ENCODE data around the gene TTI1. TPM values are rescaled to one million over a fixed set of nuclear protein-coding genes. Genes with fewer than 3 reads are reported as not detected.

TTI1 gene
- total RNA-seq, 1 experiment from 2014 or later: 38.3 TPM

DNA sequence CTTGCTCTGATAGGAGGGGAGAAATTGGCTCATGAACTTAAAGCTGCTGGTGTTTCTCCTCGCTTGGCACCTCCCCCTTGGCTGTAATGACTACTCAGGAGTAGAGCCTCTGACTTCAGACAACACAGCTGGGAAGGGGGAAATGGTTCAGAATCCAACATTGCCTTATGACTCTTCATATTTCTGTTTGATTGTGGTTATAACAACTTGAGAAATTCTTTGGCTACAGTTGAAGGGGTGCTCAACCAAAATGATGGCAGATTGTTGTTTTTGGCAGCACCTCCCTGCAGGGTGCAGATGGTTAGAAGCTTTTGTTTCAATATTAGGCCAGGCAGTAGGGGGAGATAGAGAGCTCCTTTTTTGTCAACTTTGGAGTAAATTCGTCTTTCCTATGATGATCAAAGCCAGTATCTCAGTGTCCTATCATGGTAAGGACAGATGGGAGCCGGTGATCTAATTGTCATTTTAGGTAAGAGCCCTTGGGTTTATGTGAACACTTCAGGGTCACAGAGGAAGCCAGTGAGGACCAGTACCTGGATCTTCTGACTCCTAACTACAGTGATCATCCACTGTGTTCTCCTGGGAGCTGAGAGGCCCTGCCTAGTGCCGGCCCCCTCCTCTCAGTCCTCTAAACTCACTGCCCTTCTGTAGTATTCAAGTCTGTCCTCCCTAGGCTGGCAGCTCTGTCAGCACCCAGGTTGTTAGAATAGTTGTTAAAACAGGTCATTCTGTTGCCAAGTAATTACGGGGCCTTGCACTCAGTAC is 40.2 kb upstream of the TTI1 start:
- no peak overlapping the region for H3K4me2 ChIP-seq (ENCODE audit: low read depth, low read length, poor library complexity, severe bottlenecking)
- no peak overlapping the region for H3K4me3 ChIP-seq (ENCODE audit: low read length)
- no peaks in the 10 kb centered on the region for H3K27me3 ChIP-seq (ENCODE audit: low read length)
- peaks cover 30% of the 10 kb centered on the region for H3K4me1 ChIP-seq (ENCODE audit: low read length)
- H2AFZ ChIP-seq (ENCODE audit: low read length): no peak overlapping the region
- peak overlapping the region; percentile 76; the same call in 1 of the 2 replicates for H3K27ac ChIP-seq (ENCODE audit: low read length)
- DNase-seq: peak; percentile 81
- H4K20me1 ChIP-seq (ENCODE audit: insufficient read depth, low read depth, low read length): no peaks in the 10 kb centered on the region
- H3K9ac ChIP-seq (ENCODE audit: low read length): no peak overlapping the region
- H3K9me2 ChIP-seq (replicated peaks; ENCODE audit: insufficient read depth, low read length): no peaks in the 10 kb centered on the region
- peaks cover 84% of the 10 kb centered on the region for H3K36me3 ChIP-seq (ENCODE audit: insufficient read depth, low read length)
- H3K9me3 ChIP-seq (ENCODE audit: low read length): peaks cover 8% of the 10 kb centered on the region
- H3K79me2 ChIP-seq (ENCODE audit: low read length): peaks cover 57% of the 10 kb centered on the region

DNA sequence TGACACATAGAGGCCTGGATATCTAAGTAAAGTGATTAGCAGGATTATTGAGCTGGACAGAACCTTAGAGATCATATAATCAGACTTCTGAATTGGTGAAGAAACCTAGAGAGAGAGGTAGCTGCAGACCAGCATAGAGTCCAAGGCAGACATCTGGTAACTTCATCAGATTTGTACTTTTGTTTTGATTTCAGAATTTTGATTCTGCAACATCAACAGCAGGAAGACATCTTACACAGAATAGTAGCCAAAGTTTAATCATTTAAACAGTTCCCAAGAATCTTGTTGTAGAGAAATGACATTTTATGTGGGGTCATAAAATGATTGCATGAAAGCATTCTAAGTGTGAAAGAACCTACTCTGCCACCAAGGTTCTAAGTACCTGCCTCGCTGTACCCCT is 39.6 kb upstream of the TTI1 start:
- H3K27me3 ChIP-seq (ENCODE audit: low read length): no peaks in the 10 kb centered on the region
- H4K20me1 ChIP-seq (ENCODE audit: insufficient read depth, low read depth, low read length): no peaks in the 10 kb centered on the region
- no peak overlapping the region for H3K4me2 ChIP-seq (ENCODE audit: low read depth, low read length, poor library complexity, severe bottlenecking)
- H3K79me2 ChIP-seq (ENCODE audit: low read length): peaks cover 51% of the 10 kb centered on the region
- H3K9ac ChIP-seq (ENCODE audit: low read length): no peak overlapping the region
- no peak for DNase-seq
- peaks cover 8% of the 10 kb centered on the region for H3K9me3 ChIP-seq (ENCODE audit: low read length)
- H3K36me3 ChIP-seq (ENCODE audit: insufficient read depth, low read length): peaks cover 89% of the 10 kb centered on the region
- H3K4me1 ChIP-seq (ENCODE audit: low read length): peaks cover 30% of the 10 kb centered on the region
- H2AFZ ChIP-seq (ENCODE audit: low read length): no peak overlapping the region
- H3K27ac ChIP-seq (ENCODE audit: low read length): no peak overlapping the region
- H3K4me3 ChIP-seq (ENCODE audit: low read length): no peak overlapping the region
- no peaks in the 10 kb centered on the region for H3K9me2 ChIP-seq (replicated peaks; ENCODE audit: insufficient read depth, low read length)

DNA sequence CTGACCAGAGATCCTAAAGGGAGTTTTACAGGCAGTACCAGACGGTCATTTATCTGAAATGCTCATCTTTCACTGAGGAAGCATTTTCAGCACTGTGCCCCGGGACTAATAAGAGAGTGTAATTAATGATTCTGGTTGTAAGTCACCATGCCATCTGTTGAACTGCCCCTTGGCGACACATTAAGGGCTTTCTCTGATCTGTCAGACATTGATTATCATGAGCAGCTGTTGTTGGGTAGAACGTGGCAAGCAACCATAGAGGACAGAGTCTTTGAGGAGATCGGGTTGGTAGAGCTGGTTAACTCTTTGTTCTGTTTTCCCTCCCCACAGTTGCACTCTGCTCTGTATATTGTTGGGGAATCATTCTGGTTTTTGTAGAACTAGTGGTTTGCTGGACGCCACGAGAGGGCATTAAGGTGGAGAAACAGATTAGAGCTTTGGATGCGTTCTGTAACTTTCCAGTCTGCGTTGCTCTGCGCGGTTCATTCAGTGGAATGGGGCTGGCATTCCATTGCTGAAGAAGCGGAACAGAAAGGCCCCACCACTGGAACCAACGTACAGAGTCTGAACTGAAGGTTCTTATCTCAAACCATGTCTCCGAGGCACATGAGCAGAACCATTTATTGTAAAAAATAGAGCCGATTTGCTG is 34.6 kb upstream of the TTI1 start:
- Histone ChIP-seq H3K27me3 (ENCODE audit: low read length) (no peaks in the 10 kb centered on the region), H4K20me1 (ENCODE audit: insufficient read depth, low read depth, low read length) (no peaks in the 10 kb centered on the region), H3K79me2 (ENCODE audit: low read length) (peaks cover 8% of the 10 kb centered on the region; the same call in 1 of the 2 replicates), H3K27ac (ENCODE audit: low read length) (no peak overlapping the region), H2AFZ (ENCODE audit: low read length) (no peak overlapping the region), H3K9ac (ENCODE audit: low read length) (no peak overlapping the region), H3K9me3 (ENCODE audit: low read length) (peaks cover 8% of the 10 kb centered on the region), H3K9me2 (replicated peaks; ENCODE audit: insufficient read depth, low read length) (no peaks in the 10 kb centered on the region), H3K4me2 (ENCODE audit: low read depth, low read length, poor library complexity, severe bottlenecking) (no peak overlapping the region), H3K4me1 (ENCODE audit: low read length) (no peaks in the 10 kb centered on the region), H3K36me3 (ENCODE audit: insufficient read depth, low read length) (peaks cover 87% of the 10 kb centered on the region), H3K4me3 (ENCODE audit: low read length) (no peak overlapping the region)
- no peak for DNase-seq

DNA sequence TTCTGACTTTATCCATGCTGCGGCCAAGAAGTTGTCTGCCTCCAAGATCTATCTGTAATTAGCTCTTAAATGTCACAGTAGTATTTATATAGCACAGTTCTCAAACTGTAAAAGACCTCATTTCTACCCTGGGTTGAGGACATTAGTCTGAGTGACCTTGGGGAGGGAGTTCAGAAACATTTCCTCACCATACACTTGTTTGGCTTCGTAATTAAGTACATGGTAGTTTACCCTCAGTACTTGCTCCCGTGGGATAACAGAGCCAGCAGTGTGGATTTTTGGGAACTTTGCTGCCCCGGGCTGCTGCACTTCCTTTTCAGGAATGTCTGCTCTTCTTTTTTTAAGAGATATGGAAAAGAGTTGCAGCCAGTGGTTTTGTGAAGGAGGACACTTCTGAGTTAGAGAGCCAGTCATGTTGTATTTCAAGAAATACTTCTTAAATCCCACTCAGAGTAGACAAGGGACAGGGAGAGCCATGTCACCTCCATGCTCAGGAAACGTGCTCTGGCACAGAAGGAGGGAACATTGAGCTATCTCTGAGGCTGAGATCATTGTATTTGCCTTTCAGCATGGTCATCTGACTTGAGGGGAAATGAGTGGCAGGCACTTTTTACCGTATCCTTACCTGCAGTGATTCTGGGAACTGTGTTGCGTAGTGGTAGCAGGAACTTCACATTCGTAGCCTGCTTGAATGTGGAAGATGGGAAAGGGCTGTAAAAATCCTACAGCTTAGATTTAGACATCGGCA is 33.9 kb upstream of the TTI1 start:
- Histone ChIP-seq H3K4me1 (ENCODE audit: low read length) (no peaks in the 10 kb centered on the region), H3K9ac (ENCODE audit: low read length) (no peak overlapping the region), H3K9me2 (replicated peaks; ENCODE audit: insufficient read depth, low read length) (no peaks in the 10 kb centered on the region), H2AFZ (ENCODE audit: low read length) (no peak overlapping the region), H3K36me3 (ENCODE audit: insufficient read depth, low read length) (peaks cover 86% of the 10 kb centered on the region), H3K4me3 (ENCODE audit: low read length) (no peak overlapping the region), H3K27me3 (ENCODE audit: low read length) (no peaks in the 10 kb centered on the region), H3K79me2 (ENCODE audit: low read length) (peaks cover 3% of the 10 kb centered on the region; the same call in 1 of the 2 replicates), H3K4me2 (ENCODE audit: low read depth, low read length, poor library complexity, severe bottlenecking) (no peak overlapping the region), H3K9me3 (ENCODE audit: low read length) (peaks cover 4% of the 10 kb centered on the region), H3K27ac (ENCODE audit: low read length) (no peak overlapping the region), H4K20me1 (ENCODE audit: insufficient read depth, low read depth, low read length) (no peaks in the 10 kb centered on the region)
- no peak for DNase-seq

DNA sequence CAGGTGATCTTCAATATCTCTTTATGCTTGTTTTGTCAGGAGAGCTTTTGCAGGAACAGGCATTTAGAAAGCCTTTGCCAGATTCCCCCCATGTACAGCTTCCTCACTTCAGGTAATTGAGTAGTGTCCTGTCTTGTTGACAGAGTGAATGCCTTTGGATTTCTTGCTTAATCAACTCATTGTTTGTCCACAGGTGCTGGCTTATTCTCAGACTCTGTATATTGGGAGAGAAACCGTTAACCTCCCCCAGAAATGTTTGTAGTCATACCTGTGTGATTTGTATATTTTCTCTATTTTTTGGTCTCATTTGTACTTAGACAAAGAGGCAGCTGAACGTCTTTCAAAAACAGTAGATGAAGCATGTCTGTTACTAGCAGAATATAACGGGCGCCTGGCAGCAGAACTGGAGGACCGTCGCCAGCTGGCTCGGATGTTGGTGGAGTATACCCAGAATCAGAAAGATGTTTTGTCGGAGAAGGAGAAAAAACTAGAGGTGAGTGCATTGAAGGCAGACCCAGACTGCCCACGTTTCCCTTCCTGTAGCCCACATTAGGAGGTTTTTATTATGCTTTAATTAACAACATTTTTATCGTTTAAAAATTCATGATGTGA is 32.6 kb upstream of the TTI1 start:
- Histone ChIP-seq H3K9me2 (replicated peaks; ENCODE audit: insufficient read depth, low read length) (no peaks in the 10 kb centered on the region), H3K4me1 (ENCODE audit: low read length) (no peaks in the 10 kb centered on the region), H3K27me3 (ENCODE audit: low read length) (no peaks in the 10 kb centered on the region), H3K27ac (ENCODE audit: low read length) (no peak overlapping the region), H3K79me2 (ENCODE audit: low read length) (no peaks in the 10 kb centered on the region; the same call in 1 of the 2 replicates), H3K36me3 (ENCODE audit: insufficient read depth, low read length) (peaks cover 85% of the 10 kb centered on the region), H3K9ac (ENCODE audit: low read length) (no peak overlapping the region), H3K9me3 (ENCODE audit: low read length) (no peaks in the 10 kb centered on the region), H2AFZ (ENCODE audit: low read length) (no peak overlapping the region), H4K20me1 (ENCODE audit: insufficient read depth, low read depth, low read length) (no peaks in the 10 kb centered on the region), H3K4me3 (ENCODE audit: low read length) (no peak overlapping the region), H3K4me2 (ENCODE audit: low read depth, low read length, poor library complexity, severe bottlenecking) (no peak overlapping the region)
- DNase-seq: no peak

DNA sequence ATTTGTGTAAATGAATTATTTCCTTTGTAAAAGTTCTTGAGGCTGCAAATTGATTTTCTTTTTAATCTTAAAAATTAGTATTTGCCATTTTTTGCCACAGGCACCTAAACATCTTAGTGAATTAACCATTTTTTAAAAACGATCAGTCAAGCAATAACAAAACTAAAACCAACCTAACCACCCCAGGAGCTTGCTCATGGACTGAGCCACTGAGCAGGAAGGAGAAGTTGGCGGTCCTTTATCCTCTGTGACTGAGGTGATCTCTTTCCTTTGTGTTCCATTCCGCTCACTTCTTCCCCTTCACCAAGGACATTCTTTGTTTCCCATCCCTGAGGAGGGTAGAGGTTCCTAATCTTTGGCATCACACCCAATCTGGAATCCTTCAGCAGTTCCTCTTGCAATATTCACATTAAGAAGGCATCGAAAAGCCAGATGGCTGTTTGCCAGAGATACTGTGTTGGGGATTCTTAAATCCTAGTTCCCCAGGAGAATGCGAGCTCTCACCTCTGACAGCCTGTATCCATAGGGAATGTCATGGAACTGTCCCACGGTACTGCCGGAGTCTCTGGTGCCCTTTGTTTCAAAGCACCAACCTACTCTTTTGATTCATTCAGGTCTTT is 30.8 kb upstream of the TTI1 start:
- H3K4me3 ChIP-seq (ENCODE audit: low read length): no peak overlapping the region
- H3K4me2 ChIP-seq (ENCODE audit: low read depth, low read length, poor library complexity, severe bottlenecking): no peak overlapping the region
- H4K20me1 ChIP-seq (ENCODE audit: insufficient read depth, low read depth, low read length): no peaks in the 10 kb centered on the region
- peaks cover 12% of the 10 kb centered on the region; the same call in 1 of the 2 replicates for H3K79me2 ChIP-seq (ENCODE audit: low read length)
- no peak for DNase-seq
- no peak overlapping the region for H2AFZ ChIP-seq (ENCODE audit: low read length)
- H3K27me3 ChIP-seq (ENCODE audit: low read length): no peaks in the 10 kb centered on the region
- H3K9me3 ChIP-seq (ENCODE audit: low read length): no peaks in the 10 kb centered on the region
- H3K36me3 ChIP-seq (ENCODE audit: insufficient read depth, low read length): peaks cover 83% of the 10 kb centered on the region
- no peaks in the 10 kb centered on the region for H3K9me2 ChIP-seq (replicated peaks; ENCODE audit: insufficient read depth, low read length)
- no peak overlapping the region for H3K27ac ChIP-seq (ENCODE audit: low read length)
- H3K4me1 ChIP-seq (ENCODE audit: low read length): no peaks in the 10 kb centered on the region
- H3K9ac ChIP-seq (ENCODE audit: low read length): no peak overlapping the region

DNA sequence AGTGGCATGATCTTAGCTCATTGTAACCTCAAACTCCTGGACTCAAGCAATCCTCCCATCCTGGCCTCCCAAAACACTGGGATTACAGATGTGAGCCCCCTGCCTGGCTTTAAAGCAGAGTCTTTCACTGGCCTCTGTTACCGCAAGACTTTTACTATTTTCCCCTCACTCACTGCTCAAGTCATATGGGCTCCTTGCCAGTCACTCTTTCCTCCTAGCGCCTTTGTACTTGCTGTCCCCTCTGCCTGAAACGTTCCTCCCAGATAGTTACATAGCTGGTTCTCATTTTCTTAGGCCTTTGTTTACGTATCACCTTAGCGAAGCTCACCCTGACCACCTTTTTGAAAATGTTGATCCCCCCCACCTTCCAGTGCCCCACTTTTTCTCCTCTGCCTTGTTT is 29.6 kb upstream of the TTI1 start:
- no peak overlapping the region for H2AFZ ChIP-seq (ENCODE audit: low read length)
- H3K79me2 ChIP-seq (ENCODE audit: low read length): peaks cover 20% of the 10 kb centered on the region
- H3K4me1 ChIP-seq (ENCODE audit: low read length): peaks cover under 1% of the 10 kb centered on the region; the same call in 1 of the 2 replicates
- H3K9ac ChIP-seq (ENCODE audit: low read length): no peak overlapping the region
- no peaks in the 10 kb centered on the region for H3K9me3 ChIP-seq (ENCODE audit: low read length)
- no peak overlapping the region for H3K27ac ChIP-seq (ENCODE audit: low read length)
- no peaks in the 10 kb centered on the region for H4K20me1 ChIP-seq (ENCODE audit: insufficient read depth, low read depth, low read length)
- no peak for DNase-seq
- H3K36me3 ChIP-seq (ENCODE audit: insufficient read depth, low read length): peaks cover 79% of the 10 kb centered on the region
- no peaks in the 10 kb centered on the region for H3K9me2 ChIP-seq (replicated peaks; ENCODE audit: insufficient read depth, low read length)
- H3K4me3 ChIP-seq (ENCODE audit: low read length): no peak overlapping the region
- H3K27me3 ChIP-seq (ENCODE audit: low read length): no peaks in the 10 kb centered on the region
- no peak overlapping the region for H3K4me2 ChIP-seq (ENCODE audit: low read depth, low read length, poor library complexity, severe bottlenecking)
